Measurements from ENCODE around the gene ANO1.

DNA sequence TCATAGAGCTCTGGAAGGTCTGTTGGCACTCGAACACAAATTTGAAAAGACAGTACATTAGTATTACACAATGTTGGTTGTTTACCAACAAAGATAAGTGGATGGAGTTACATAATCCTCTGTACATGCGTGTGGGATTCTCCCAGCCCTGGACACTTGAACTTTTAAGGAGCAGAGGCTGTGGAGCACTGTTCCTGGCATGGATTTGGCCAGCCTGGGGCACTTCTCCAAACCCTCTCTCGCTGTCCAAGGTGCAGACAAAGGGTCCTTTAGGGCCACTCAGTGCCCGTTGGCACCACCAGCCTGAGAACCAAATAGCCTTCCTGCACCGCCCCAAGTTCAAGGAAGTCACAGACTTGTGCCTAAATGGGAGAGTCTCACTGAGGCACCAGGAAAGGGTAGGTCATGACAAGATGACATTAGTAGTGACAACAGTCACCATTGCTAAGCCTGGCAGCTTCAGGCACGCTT, 1.6 kb upstream of the ANO1 start:
- TF ChIP-seq EZH2phosphoT487 (IDR thresholded peaks at IDR 0.05; ENCODE audit: low read depth): no peak
- TF ChIP-seq, protein P1, sequence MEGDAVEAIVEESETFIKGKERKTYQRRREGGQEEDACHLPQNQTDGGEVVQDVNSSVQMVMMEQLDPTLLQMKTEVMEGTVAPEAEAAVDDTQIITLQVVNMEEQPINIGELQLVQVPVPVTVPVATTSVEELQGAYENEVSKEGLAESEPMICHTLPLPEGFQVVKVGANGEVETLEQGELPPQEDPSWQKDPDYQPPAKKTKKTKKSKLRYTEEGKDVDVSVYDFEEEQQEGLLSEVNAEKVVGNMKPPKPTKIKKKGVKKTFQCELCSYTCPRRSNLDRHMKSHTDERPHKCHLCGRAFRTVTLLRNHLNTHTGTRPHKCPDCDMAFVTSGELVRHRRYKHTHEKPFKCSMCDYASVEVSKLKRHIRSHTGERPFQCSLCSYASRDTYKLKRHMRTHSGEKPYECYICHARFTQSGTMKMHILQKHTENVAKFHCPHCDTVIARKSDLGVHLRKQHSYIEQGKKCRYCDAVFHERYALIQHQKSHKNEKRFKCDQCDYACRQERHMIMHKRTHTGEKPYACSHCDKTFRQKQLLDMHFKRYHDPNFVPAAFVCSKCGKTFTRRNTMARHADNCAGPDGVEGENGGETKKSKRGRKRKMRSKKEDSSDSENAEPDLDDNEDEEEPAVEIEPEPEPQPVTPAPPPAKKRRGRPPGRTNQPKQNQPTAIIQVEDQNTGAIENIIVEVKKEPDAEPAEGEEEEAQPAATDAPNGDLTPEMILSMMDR (IDR thresholded peaks at IDR 0.05; ENCODE audit: low read depth, low read length): no peak

Measured in OCI-LY3 (cell line).